HG03159 (cell line): ENCODE measurements around the gene APCDD1L.

ENCODE experiments used
- ATAC-seq: cut with Tn5 transposase; IDR thresholded peaks from one replicate; pipeline ENCODE4 v1.9.1; 2021; ENCODE audit warnings: mild to moderate bottlenecking, moderate library complexity; ENCODE audit not compliant: unreplicated experiment

The APCDD1L gene

DNA sequence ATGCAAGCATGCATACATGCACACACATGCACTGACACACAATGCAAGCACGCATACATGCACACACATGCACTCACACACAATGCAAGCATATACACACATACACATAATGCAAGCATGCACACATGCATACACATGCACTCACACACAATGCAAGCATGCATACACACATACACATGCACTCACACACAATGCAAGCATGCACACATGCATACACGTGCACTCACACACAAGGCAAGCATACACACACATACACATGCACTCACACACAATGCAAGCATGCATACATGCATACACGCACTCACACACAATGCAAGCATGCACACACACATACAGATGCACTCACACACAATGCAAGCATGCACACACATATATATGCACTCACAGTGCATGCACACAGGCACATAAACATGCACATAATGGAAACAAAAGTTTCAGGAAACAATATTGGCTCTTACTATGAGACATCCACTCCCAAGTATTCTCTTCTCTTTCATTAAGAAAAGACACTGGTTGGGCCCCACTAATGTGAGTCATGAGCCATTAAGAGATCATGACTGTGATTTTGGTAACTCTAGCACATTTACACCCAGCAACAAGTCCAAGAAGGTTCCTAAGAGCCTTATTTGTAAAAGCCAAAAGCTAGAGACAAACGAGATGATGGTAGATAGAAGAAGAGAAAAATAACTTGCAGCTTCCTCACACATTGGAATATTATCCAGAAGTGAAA is 22.2 kb downstream of the APCDD1L start:
- no peak for ATAC-seq

DNA sequence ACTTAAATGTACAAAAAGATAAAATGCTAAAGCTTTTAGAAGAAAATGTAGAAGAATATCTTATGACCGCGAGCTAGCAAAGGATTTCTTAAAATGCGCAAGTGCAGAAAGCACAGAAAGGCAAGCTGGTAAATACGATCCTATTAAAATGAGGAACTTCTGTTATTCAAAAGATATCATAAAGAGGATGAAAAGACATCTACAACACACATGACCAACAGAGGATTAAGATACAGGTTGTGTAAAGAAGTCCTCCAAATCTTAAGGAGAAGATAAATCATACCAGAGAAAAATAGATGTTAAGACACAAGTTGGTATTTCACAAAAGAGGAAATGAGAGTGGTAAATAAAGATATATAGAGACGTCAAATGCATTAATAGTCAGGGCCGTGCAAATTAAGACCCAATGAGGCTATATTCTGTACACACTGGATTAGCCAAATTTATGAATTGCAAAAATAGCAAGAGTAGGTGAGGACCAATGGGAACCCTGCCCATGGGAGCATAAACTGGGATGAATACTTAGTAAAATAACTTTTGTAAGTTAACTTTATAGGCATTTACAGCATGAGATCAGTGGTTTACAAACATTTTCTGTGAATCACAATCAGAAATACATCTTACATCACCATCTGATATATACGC is 23.0 kb downstream of the APCDD1L start:
- ATAC-seq, result no peak

DNA sequence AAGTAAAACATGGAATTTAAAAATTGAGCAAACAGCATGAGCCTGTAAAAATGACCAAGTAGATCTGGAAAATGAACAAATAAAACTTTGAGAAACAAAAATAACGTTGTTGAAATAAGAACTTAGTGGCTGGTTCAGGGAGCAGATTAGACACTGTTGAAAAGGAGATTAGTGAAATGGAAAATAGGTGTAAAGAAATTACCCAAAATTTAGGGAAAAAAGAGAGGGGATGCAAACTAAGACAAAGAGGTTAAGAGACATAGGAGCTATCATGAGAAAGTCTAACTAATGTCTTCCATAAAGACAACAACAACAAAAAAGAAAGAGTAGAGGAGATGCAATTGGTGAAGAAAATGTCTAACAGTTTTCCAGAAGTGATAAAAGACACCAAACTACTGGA is 29.0 kb downstream of the APCDD1L start:
- ATAC-seq, result no peak

- ATAC-seq, result no peak
Measured at GRCh38 chr20:58485393-58485792, 29.8 kb downstream of the APCDD1L start.

- no peak for ATAC-seq
Measured at GRCh38 chr20:58483470-58483869, 31.7 kb downstream of the APCDD1L start.

- no peak for ATAC-seq
Measured at GRCh38 chr20:58483051-58483450, 32.1 kb downstream of the APCDD1L start.

- ATAC-seq, result no peak
Measured at GRCh38 chr20:58482416-58482815, 32.8 kb downstream of the APCDD1L start.

- ATAC-seq, result no peak
Measured at GRCh38 chr20:58481481-58482021, 33.6 kb downstream of the APCDD1L start.

- ATAC-seq, result no peak
Measured at GRCh38 chr20:58480551-58481336, 34.5 kb downstream of the APCDD1L start.

DNA sequence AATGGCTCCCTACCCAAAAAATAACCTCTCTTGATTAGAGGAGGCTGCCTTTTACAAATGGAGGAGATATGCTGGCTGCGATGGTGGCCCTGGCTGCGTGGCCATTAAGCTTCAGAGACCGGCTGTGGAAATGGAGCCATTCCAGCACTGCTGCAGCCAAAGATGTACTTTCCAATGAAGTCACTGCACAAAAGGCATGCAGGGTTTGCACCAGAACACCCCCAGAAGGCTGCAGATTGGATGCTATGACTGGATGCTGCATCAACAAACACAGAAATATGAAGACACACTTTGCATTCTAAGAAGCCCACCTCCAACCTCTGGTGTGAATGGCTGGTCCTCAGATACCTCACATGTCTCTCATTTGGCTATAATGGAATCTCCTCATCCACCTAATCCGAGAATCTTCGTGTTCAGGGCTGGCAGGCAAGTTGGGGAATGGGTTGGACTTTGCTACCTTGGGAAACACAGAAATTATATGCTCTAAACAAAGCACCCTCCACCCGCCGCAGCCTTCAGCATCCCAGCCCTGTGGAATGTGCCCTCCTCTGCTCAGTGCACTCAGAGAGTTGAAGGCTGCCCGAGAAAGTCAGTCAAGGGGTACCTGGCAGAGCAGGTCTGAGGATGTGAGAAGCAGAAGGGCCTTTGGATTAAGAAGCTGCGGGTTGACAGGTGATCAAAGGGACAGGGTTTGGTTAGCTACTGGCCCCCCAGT is 35.3 kb downstream of the APCDD1L start:
- ATAC-seq, result no peak

GRCh38 chr20:58478141-58478805 is 36.9 kb downstream of the APCDD1L start:
- no peak for ATAC-seq

GRCh38 chr20:58475466-58475865 is 39.7 kb downstream of the APCDD1L start:
- ATAC-seq, result no peak

GRCh38 chr20:58473453-58474425 is 41.5 kb downstream of the APCDD1L start:
- no peak for ATAC-seq

GRCh38 chr20:58472273-58473018 is 42.8 kb downstream of the APCDD1L start:
- no peak for ATAC-seq

DNA sequence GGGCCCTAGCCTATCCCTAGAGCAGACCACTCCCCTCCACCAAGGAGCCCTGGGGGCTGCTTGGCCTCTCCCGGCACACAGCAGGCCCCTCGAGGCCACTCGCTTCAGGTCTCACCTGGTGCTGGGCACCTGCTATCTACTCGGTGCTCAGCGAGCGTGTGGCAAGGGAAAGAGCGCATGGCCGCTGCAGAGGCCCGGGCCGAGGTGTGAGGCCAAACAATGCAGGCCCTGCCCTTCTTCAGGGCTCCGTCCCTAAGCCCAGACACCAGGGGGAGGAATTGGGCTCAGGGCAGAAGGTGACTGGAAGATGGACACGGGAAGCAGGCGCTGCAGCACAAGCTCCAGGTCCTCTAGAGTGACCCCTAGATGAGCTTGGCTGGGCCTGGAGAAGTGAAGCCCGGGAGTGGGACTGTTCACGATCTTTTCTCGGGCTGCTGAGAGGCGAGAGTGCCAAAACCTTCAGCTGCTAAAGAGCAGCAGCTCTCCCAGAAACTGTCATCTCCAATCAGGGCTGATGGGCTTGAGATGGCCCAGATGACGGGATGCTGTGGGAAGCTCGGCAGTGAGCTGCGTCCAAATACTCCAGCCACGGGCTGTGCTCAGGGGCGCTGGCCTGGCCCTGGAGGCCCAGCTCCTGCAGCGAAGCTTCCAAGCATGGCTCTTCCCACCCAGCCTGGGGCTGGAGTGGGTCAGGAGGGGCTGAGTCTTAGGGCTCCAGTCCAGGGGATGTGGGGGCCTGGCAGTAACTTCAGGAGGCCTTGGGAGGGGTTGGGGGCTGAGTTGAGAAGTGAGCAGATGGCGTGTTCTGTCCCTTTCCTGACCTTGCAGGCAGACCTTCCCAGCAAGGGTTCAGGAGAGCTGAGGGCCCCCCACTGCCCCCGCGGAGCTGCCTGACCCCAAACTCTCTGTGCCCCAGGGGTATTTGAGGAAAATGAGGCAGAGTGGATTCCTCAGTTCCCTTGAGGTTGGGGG is 43.7 kb downstream of the APCDD1L start:
- ATAC-seq, result no peak

- no peak for ATAC-seq
Measured at GRCh38 chr20:58470336-58471192, 44.6 kb downstream of the APCDD1L start.
